ENCODE results near the gene PABPC1L. TPM values are rescaled to one million over a fixed set of nuclear protein-coding genes. Genes with fewer than 3 reads are reported as not detected.

The PABPC1L gene
- total RNA-seq, 1 experiment from 2014 or later = 83.5 TPM

DNA sequence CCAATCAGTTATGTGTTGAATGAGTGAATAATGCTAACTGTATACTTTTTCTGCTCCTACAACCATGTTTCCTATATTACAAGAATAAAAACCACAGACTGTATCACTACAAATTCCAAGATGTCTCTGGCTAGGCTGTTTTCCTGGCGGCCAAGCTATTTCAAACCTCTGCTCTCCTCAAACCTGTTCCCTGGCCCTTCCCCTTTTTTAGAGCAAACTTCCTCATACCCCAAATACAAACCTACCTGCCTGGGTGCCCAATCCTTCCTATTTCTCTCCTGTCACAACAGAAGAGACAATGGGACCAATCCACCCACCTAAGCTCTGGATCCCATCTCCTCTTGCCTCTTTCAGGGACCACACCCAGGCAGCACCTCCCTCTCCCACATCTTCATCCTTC, 42.9 kb downstream of the PABPC1L start:
- Histone ChIP-seq H3K4ac (ENCODE audit: low read depth, low read length) (no peak overlapping the region), H4K8ac (replicated peaks; ENCODE audit: insufficient read length, low read depth, low read length) (no peak overlapping the region), H2BK120ac (ENCODE audit: low read depth, low read length, poor library complexity, severe bottlenecking) (no peak overlapping the region), H3K4me2 (ENCODE audit: insufficient read depth, insufficient read length, low read length) (no peak overlapping the region), H3K56ac (ENCODE audit: insufficient read length, low read depth, low read length) (no peak overlapping the region), H4K20me1 (ENCODE audit: control insufficient read depth, insufficient read depth, insufficient read length) (no peaks in the 10 kb centered on the region), H3K9ac (ENCODE audit: extremely low read depth, insufficient read length, low read length) (no peak overlapping the region), H4K5ac (ENCODE audit: insufficient read length, low read depth, low read length) (no peak overlapping the region), H3K9me3 (ENCODE audit: control insufficient read depth, low read depth, low read length) (no peaks in the 10 kb centered on the region), H3K23me2 (ENCODE audit: insufficient read length, low read depth, low read length, poor library complexity, severe bottlenecking) (no peaks in the 10 kb centered on the region), H3K4me1 (ENCODE audit: insufficient read depth, low read length) (no peaks in the 10 kb centered on the region), H2BK12ac (ENCODE audit: insufficient read length, low read depth, low read length) (no peak overlapping the region), H3K27me3 (ENCODE audit: insufficient read depth, low read length) (no peaks in the 10 kb centered on the region), H3K79me1 (ENCODE audit: insufficient read depth, low read depth, low read length, poor library complexity, severe bottlenecking) (no peaks in the 10 kb centered on the region), H2BK5ac (ENCODE audit: insufficient read length, low read length) (no peak overlapping the region), H3K79me2 (ENCODE audit: insufficient read depth, low read length) (no peaks in the 10 kb centered on the region), H2BK15ac (ENCODE audit: low read depth, low read length) (no peak overlapping the region), H3K14ac (ENCODE audit: insufficient read depth, low read length) (no peak overlapping the region), H4K91ac (ENCODE audit: insufficient read length, low read depth, low read length) (no peak overlapping the region), H2BK20ac (ENCODE audit: low read depth, low read length, poor library complexity, severe bottlenecking) (no peak overlapping the region), H2AFZ (ENCODE audit: low read length) (no peak overlapping the region), H3K18ac (ENCODE audit: insufficient read length, low read depth, low read length) (no peak overlapping the region), H3K27ac (ENCODE audit: insufficient read length, low read depth, low read length) (no peak overlapping the region), H3K23ac (ENCODE audit: insufficient read length, low read depth, low read length) (no peak overlapping the region), H3T11ph (ENCODE audit: low read length) (no peak overlapping the region), H2AK5ac (ENCODE audit: insufficient read length, low read length) (no peak overlapping the region)
- peaks cover 41 to 92% (median 67%) of the 10 kb centered on the region in 3 experiments; a peak in 6 of 7 replicates for H3K36me3 Mint-ChIP-seq (ENCODE audit: insufficient read depth in 1 of 3, low read depth in 3 of 3)
- H3K9me3 Mint-ChIP-seq = no peaks in the 10 kb centered on the region
- no peak overlapping the region for H3K27ac Mint-ChIP-seq
- DNase-seq = no peak
- H3K4me1 Mint-ChIP-seq = no peaks in the 10 kb centered on the region
- no CpG with 5 or more reads among the region's 1 CpG for WGBS (ENCODE audit: extremely low coverage, insufficient read length, low lambda C conversion rate)
- no peak overlapping the region for H3K4me3 Mint-ChIP-seq
- TF ChIP-seq, protein P1, sequence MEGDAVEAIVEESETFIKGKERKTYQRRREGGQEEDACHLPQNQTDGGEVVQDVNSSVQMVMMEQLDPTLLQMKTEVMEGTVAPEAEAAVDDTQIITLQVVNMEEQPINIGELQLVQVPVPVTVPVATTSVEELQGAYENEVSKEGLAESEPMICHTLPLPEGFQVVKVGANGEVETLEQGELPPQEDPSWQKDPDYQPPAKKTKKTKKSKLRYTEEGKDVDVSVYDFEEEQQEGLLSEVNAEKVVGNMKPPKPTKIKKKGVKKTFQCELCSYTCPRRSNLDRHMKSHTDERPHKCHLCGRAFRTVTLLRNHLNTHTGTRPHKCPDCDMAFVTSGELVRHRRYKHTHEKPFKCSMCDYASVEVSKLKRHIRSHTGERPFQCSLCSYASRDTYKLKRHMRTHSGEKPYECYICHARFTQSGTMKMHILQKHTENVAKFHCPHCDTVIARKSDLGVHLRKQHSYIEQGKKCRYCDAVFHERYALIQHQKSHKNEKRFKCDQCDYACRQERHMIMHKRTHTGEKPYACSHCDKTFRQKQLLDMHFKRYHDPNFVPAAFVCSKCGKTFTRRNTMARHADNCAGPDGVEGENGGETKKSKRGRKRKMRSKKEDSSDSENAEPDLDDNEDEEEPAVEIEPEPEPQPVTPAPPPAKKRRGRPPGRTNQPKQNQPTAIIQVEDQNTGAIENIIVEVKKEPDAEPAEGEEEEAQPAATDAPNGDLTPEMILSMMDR (conservative IDR thresholded peaks at IDR 0.05) = no peak
- no peaks in the 10 kb centered on the region for H3K27me3 Mint-ChIP-seq (ENCODE audit: low read depth)
